ENCODE results near the gene C12orf57.

C12orf57 gene

GRCh38 chr12:6962285-6963015, 18.6 kb downstream of the C12orf57 start:
- Histone ChIP-seq H3K9me3 (ENCODE audit: control insufficient read depth, low read length) (no peaks in the 10 kb centered on the region), H3K4me3 (ENCODE audit: extremely low read depth, insufficient read depth, low read length, poor library complexity, severe bottlenecking) (no peak overlapping the region), H3K4me1 (ENCODE audit: control insufficient read depth, insufficient read depth, low read length, poor library complexity, severe bottlenecking) (peaks cover 31% of the 10 kb centered on the region), H3K27ac (ENCODE audit: low read depth, low read length, severe bottlenecking) (peak overlapping the region; percentile 67), H3K36me3 (ENCODE audit: control insufficient read depth, insufficient read depth, low read length) (peaks cover 31% of the 10 kb centered on the region)
- 77 to 81% methylated on average over 12 to 19 of the region's 25 CpGs for WGBS, 2 experiments (ENCODE audit: insufficient coverage in 2 of 2)

GRCh38 chr12:6963016-6963731, 19.4 kb downstream of the C12orf57 start:
- 86 to 91% methylated on average over 25 to 26 of the region's 32 CpGs for WGBS, 2 experiments (ENCODE audit: insufficient coverage in 2 of 2)
- peaks cover 38% of the 10 kb centered on the region for H3K36me3 ChIP-seq (ENCODE audit: control insufficient read depth, insufficient read depth, low read length)
- peaks cover 29% of the 10 kb centered on the region for H3K4me1 ChIP-seq (ENCODE audit: control insufficient read depth, insufficient read depth, low read length, poor library complexity, severe bottlenecking)
- H3K9me3 ChIP-seq (ENCODE audit: control insufficient read depth, low read length): no peaks in the 10 kb centered on the region
- H3K4me3 ChIP-seq (ENCODE audit: extremely low read depth, insufficient read depth, low read length, poor library complexity, severe bottlenecking): no peak overlapping the region
- H3K27ac ChIP-seq (ENCODE audit: low read depth, low read length, severe bottlenecking): no peak overlapping the region

- 93 to 95% methylated on average over 12 of the region's 17 CpGs for WGBS, 2 experiments (ENCODE audit: insufficient coverage in 2 of 2)
- Histone ChIP-seq H3K27ac (ENCODE audit: low read depth, low read length, severe bottlenecking) (no peak overlapping the region), H3K9me3 (ENCODE audit: control insufficient read depth, low read length) (no peaks in the 10 kb centered on the region), H3K36me3 (ENCODE audit: control insufficient read depth, insufficient read depth, low read length) (peaks cover 45% of the 10 kb centered on the region), H3K4me3 (ENCODE audit: extremely low read depth, insufficient read depth, low read length, poor library complexity, severe bottlenecking) (no peak overlapping the region), H3K4me1 (ENCODE audit: control insufficient read depth, insufficient read depth, low read length, poor library complexity, severe bottlenecking) (peaks cover 22% of the 10 kb centered on the region)
Observed at GRCh38 chr12:6963791-6964413, 20.1 kb downstream of the C12orf57 start.

GRCh38 chr12:6964605-6965025, 20.8 kb downstream of the C12orf57 start:
- no peak overlapping the region for H3K27ac ChIP-seq (ENCODE audit: low read depth, low read length, severe bottlenecking)
- WGBS, 2 experiments (ENCODE audit: insufficient coverage in 2 of 2): 81 to 90% methylated on average over 6 to 8 of the region's 8 CpGs
- no peaks in the 10 kb centered on the region for H3K9me3 ChIP-seq (ENCODE audit: control insufficient read depth, low read length)
- H3K4me1 ChIP-seq (ENCODE audit: control insufficient read depth, insufficient read depth, low read length, poor library complexity, severe bottlenecking): peaks cover 21% of the 10 kb centered on the region
- no peak overlapping the region for H3K4me3 ChIP-seq (ENCODE audit: extremely low read depth, insufficient read depth, low read length, poor library complexity, severe bottlenecking)
- peaks cover 51% of the 10 kb centered on the region for H3K36me3 ChIP-seq (ENCODE audit: control insufficient read depth, insufficient read depth, low read length)

GRCh38 chr12:6965026-6965661, 21.3 kb downstream of the C12orf57 start:
- H3K27ac ChIP-seq (ENCODE audit: low read depth, low read length, severe bottlenecking): no peak overlapping the region
- peaks cover 51% of the 10 kb centered on the region for H3K36me3 ChIP-seq (ENCODE audit: control insufficient read depth, insufficient read depth, low read length)
- H3K4me1 ChIP-seq (ENCODE audit: control insufficient read depth, insufficient read depth, low read length, poor library complexity, severe bottlenecking): peaks cover 20% of the 10 kb centered on the region
- no peak overlapping the region for H3K4me3 ChIP-seq (ENCODE audit: extremely low read depth, insufficient read depth, low read length, poor library complexity, severe bottlenecking)
- WGBS, 2 experiments (ENCODE audit: insufficient coverage in 2 of 2): 42% methylated on average over 11 of the region's 12 CpGs
- H3K9me3 ChIP-seq (ENCODE audit: control insufficient read depth, low read length): no peaks in the 10 kb centered on the region

- 90% methylated on average over 2 of the region's 4 CpGs; no CpG with 5 or more reads in 1 of the 2 experiments for WGBS, 2 experiments (ENCODE audit: insufficient coverage in 2 of 2)
- no peak overlapping the region for H3K27ac ChIP-seq (ENCODE audit: low read depth, low read length, severe bottlenecking)
Observed at GRCh38 chr12:6965714-6966113, 21.9 kb downstream of the C12orf57 start.

GRCh38 chr12:6966351-6966750, 22.5 kb downstream of the C12orf57 start:
- H3K27ac ChIP-seq (ENCODE audit: low read depth, low read length, severe bottlenecking): no peak overlapping the region
- H3K36me3 ChIP-seq (ENCODE audit: control insufficient read depth, insufficient read depth, low read length): peaks cover 51% of the 10 kb centered on the region
- no peak overlapping the region for H3K4me3 ChIP-seq (ENCODE audit: extremely low read depth, insufficient read depth, low read length, poor library complexity, severe bottlenecking)
- H3K9me3 ChIP-seq (ENCODE audit: control insufficient read depth, low read length): no peaks in the 10 kb centered on the region
- peaks cover 19% of the 10 kb centered on the region for H3K4me1 ChIP-seq (ENCODE audit: control insufficient read depth, insufficient read depth, low read length, poor library complexity, severe bottlenecking)
- 95 to 97% methylated on average over 7 of the region's 7 CpGs for WGBS, 2 experiments (ENCODE audit: insufficient coverage in 2 of 2)

More at GRCh38 chr12:6965714-6966113, 21.9 kb downstream of the C12orf57 start:
- Histone ChIP-seq H3K9me3 (ENCODE audit: control insufficient read depth, low read length) (no peaks in the 10 kb centered on the region), H3K4me3 (ENCODE audit: extremely low read depth, insufficient read depth, low read length, poor library complexity, severe bottlenecking) (no peak overlapping the region), H3K36me3 (ENCODE audit: control insufficient read depth, insufficient read depth, low read length) (peaks cover 51% of the 10 kb centered on the region), H3K4me1 (ENCODE audit: control insufficient read depth, insufficient read depth, low read length, poor library complexity, severe bottlenecking) (peaks cover 20% of the 10 kb centered on the region)

- H3K36me3 ChIP-seq (ENCODE audit: control insufficient read depth, insufficient read depth, low read length): peaks cover 59% of the 10 kb centered on the region
- H3K27ac ChIP-seq (ENCODE audit: low read depth, low read length, severe bottlenecking): no peak overlapping the region
- 88 to 92% methylated on average over 4 to 8 of the region's 10 CpGs for WGBS, 2 experiments (ENCODE audit: insufficient coverage in 2 of 2)
Observed at GRCh38 chr12:6967651-6968100, 23.9 kb downstream of the C12orf57 start.

GRCh38 chr12:6968426-6968825, 24.6 kb downstream of the C12orf57 start:
- Histone ChIP-seq H3K27ac (ENCODE audit: low read depth, low read length, severe bottlenecking) (no peak overlapping the region), H3K4me3 (ENCODE audit: extremely low read depth, insufficient read depth, low read length, poor library complexity, severe bottlenecking) (no peak overlapping the region), H3K36me3 (ENCODE audit: control insufficient read depth, insufficient read depth, low read length) (peaks cover 64% of the 10 kb centered on the region), H3K4me1 (ENCODE audit: control insufficient read depth, insufficient read depth, low read length, poor library complexity, severe bottlenecking) (peaks cover 12% of the 10 kb centered on the region), H3K9me3 (ENCODE audit: control insufficient read depth, low read length) (no peaks in the 10 kb centered on the region)
- WGBS, 2 experiments (ENCODE audit: insufficient coverage in 2 of 2): 92 to 97% methylated on average over 6 to 7 of the region's 9 CpGs

More at GRCh38 chr12:6967651-6968100, 23.9 kb downstream of the C12orf57 start:
- Histone ChIP-seq H3K9me3 (ENCODE audit: control insufficient read depth, low read length) (no peaks in the 10 kb centered on the region), H3K4me3 (ENCODE audit: extremely low read depth, insufficient read depth, low read length, poor library complexity, severe bottlenecking) (no peak overlapping the region), H3K4me1 (ENCODE audit: control insufficient read depth, insufficient read depth, low read length, poor library complexity, severe bottlenecking) (peaks cover 14% of the 10 kb centered on the region)

- 0% methylated on average over 27 to 30 of the region's 31 CpGs for WGBS, 2 experiments (ENCODE audit: insufficient coverage in 2 of 2)
- peak overlapping the region; percentile 77 for H3K27ac ChIP-seq (ENCODE audit: low read depth, low read length, severe bottlenecking)
- H3K36me3 ChIP-seq (ENCODE audit: control insufficient read depth, insufficient read depth, low read length): peaks cover 71% of the 10 kb centered on the region
- H3K4me1 ChIP-seq (ENCODE audit: control insufficient read depth, insufficient read depth, low read length, poor library complexity, severe bottlenecking): peaks cover 10% of the 10 kb centered on the region
- H3K9me3 ChIP-seq (ENCODE audit: control insufficient read depth, low read length): no peaks in the 10 kb centered on the region
- peak overlapping the region; percentile 78 for H3K4me3 ChIP-seq (ENCODE audit: extremely low read depth, insufficient read depth, low read length, poor library complexity, severe bottlenecking)
Observed at GRCh38 chr12:6970096-6970527, 26.3 kb downstream of the C12orf57 start.
